HepG2 (cell line): ENCODE measurements around the gene SPOCD1. TPM values are rescaled to one million over a fixed set of nuclear protein-coding genes. Genes with fewer than 3 reads are reported as not detected.

Experiments
- ATAC-seq: fragments of 200-7000 bp; cut with Tn5 transposase; 3 replicates; pipeline ENCODE4 v1.9.1; 2020; ENCODE audit warnings: mild to moderate bottlenecking, moderate library complexity
- BruUV-seq: library from RNA; stranded (reverse); fragments of 400-500 nt; replicated peaks from 2 replicates; lab custom pipeline; 2021; lab: Mats Ljungman, UMichigan
- CTCF ChIA-PET: fragments of 300-600 bp; formaldehyde crosslinking; extraction: SDS; loops from one replicate; lab custom pipeline; 2021; ENCODE audit warnings: low total read pairs, inconsistent platforms, low intra/inter-chr PET ratio; lab: Yijun Ruan, JAX
- POLR2A ChIA-PET: fragments of 350-600 bp; sonication (Branson Sonifier 250); formaldehyde crosslinking; loops from one replicate; lab custom pipeline; 2020; ENCODE audit warnings: antibody characterized with exemption, inconsistent platforms; lab: Yijun Ruan, JAX
- DNase-seq: peaks from one replicate; pipeline ENCODE4 v3.0.0-alpha.2; 2015; ENCODE audit warnings: low spot score
- FAIRE-seq: peaks from 3 replicates; lab custom pipeline; 2011; peaks lifted over from hg19 to GRCh38; lab: Jason Lieb, UNC
- H2AFZ ChIP-seq: one replicate; pipeline ENCODE4 v1.6.1; 2011; ENCODE audit warnings: low read length, inconsistent platforms
- H3K27ac ChIP-seq: fragments of 300-600 bp; 3 replicates; pipeline ENCODE4 v1.8.0; 2011; ENCODE audit warnings: mixed run types, mild to moderate bottlenecking, mixed read lengths, low read length, inconsistent platforms; ENCODE audit not compliant: insufficient read depth; ENCODE audit errors: extremely low read length
- H3K27me3 ChIP-seq, 2 experiments: fragments of 200-600 bp in 1 of 2; 2 replicates in 1 of 2; 3 replicates in 1 of 2; pipeline versions ENCODE4 v1.6.0 to v1.8.0; 2011; ENCODE audit warnings: low read length in 2 of 2, mild to moderate bottlenecking in 2 of 2, moderate library complexity in 2 of 2, inconsistent platforms in 1 of 2; ENCODE audit not compliant: insufficient read depth in 2 of 2, control insufficient read depth in 1 of 2
- H3K36me3 ChIP-seq, 2 experiments: fragments of 200-600 bp in 1 of 2; replicated peaks in 1 of 2; 2 replicates in 1 of 2; 3 replicates in 1 of 2; pipeline versions ENCODE4 v1.5.1 to v1.8.0; 2011; ENCODE audit warnings: low read length in 2 of 2, inconsistent platforms in 1 of 2; ENCODE audit not compliant: insufficient read depth in 2 of 2, control insufficient read depth in 1 of 2
- H3K4me1 ChIP-seq: 2 replicates; pipeline ENCODE4 v1.5.1; 2012; ENCODE audit warnings: low read length, inconsistent platforms; ENCODE audit not compliant: insufficient read depth
- H3K4me2 ChIP-seq: 2 replicates; pipeline ENCODE4 v1.6.0; 2011; ENCODE audit warnings: low read depth, low read length, inconsistent platforms
- H3K4me3 ChIP-seq, 3 experiments: fragments of 200-600 bp in 1 of 3; sonication (generic), shearing (Covaris generic) in 1 of 3; replicated peaks in 1 of 3; 2 replicates each; pipeline ENCODE4 v1.5.1; 2011 to 2016; ENCODE audit warnings: low read length in 3 of 3, inconsistent platforms in 2 of 3, low read depth in 2 of 3, mild to moderate bottlenecking in 2 of 3, control low read depth in 1 of 3, mixed read lengths in 1 of 3; ENCODE audit not compliant: insufficient read depth in 1 of 3
- H3K79me2 ChIP-seq: one replicate; pipeline ENCODE4 v1.6.1; 2011; ENCODE audit warnings: low read length, inconsistent platforms; ENCODE audit not compliant: insufficient read depth
- H3K9ac ChIP-seq: 2 replicates; pipeline ENCODE4 v1.6.0; 2011; ENCODE audit warnings: mild to moderate bottlenecking, low read depth, low read length, inconsistent platforms; ENCODE audit not compliant: insufficient read depth
- H3K9me3 ChIP-seq: 2 replicates; pipeline ENCODE4 v1.5.1; 2012; ENCODE audit warnings: mild to moderate bottlenecking, low read length
- H4K20me1 ChIP-seq: 2 replicates; pipeline ENCODE4 v1.6.0; 2011; ENCODE audit warnings: inconsistent platforms, mild to moderate bottlenecking, low read length, moderate library complexity; ENCODE audit not compliant: insufficient read depth
- ATF7 ChIP-seq, 2 experiments: fragments of 450-650 bp in 1 of 2; sonication (generic) in 1 of 2; formaldehyde crosslinking in 1 of 2; IDR thresholded peaks; 2 replicates each; pipeline versions ENCODE4 v1.4.0 to v1.6.1; 2016 to 2020; ENCODE audit warnings: antibody characterized with exemption in 1 of 2, mild to moderate bottlenecking in 1 of 2, missing genetic modification reagents in 1 of 2
- KLF16 ChIP-seq, 2 experiments: sonication (generic) in 1 of 2; formaldehyde crosslinking in 1 of 2; IDR thresholded peaks; 2 replicates each; pipeline versions ENCODE4 v1.6.1 to v1.8.0; 2016 to 2023; ENCODE audit warnings: missing genetic modification reagents in 2 of 2, missing compliant biosample characterization in 1 of 2
- SMAD3 ChIP-seq: sonication (generic); formaldehyde crosslinking; IDR thresholded peaks from 2 replicates; pipeline ENCODE4 v1.4.0; 2020; ENCODE audit warnings: missing genetic modification reagents
- ZNF547 ChIP-seq: sonication (generic); formaldehyde crosslinking; IDR thresholded peaks from 2 replicates; pipeline ENCODE4 v1.5.1; 2020; ENCODE audit warnings: mild to moderate bottlenecking, missing genetic modification reagents
- WGBS: methylation state at CpG from one replicate; pipeline ENCODE4 v1.1.6; 2017; ENCODE audit warnings: low lambda C conversion rate; 5-methylcytosine and 5-hydroxymethylcytosine counted together
- in situ Hi-C: cut with HindIII; loops from 2 replicates; pipeline ENCODE4 v1.10.0; 2017; ENCODE audit warnings: low pct_unique_long_range_greater_than_20kb; ENCODE audit not compliant: extremely low pct_ligation_motif_present
- intact Hi-C: fragments of 100-400 bp; cut with micrococcal nuclease; formaldehyde crosslinking; loops from one replicate; pipeline ENCODE4 v1.10.0; 2022; ENCODE audit not compliant: unreplicated experiment
- polyA plus RNA-seq, 8 experiments: library from polyadenylated mRNA; depleted of rRNA in 3 of 8; stranded (reverse) in 7 of 8; unstranded in 1 of 8; fragments of >200 nt; fragmentation: Illumina TruSeq in 4 of 8; extraction: Trizol in 4 of 8; gene quantifications; 2 replicates each; pipeline versions ENCODE4 v1.2.1 to v1.2.3, GENCODE V29; 2011 to 2016; ENCODE audit warnings: low read depth in 4 of 8, missing spikeins in 1 of 8, mixed read lengths in 1 of 8; ENCODE audit not compliant: insufficient read depth in 1 of 8
- total RNA-seq, 5 experiments: library from RNA; depleted of rRNA; stranded (reverse); fragments of >200 nt; fragmentation: Illumina TruSeq; extraction: Trizol; gene quantifications; 2 replicates each; pipeline ENCODE4 v1.2.3, GENCODE V29; 2016; ENCODE audit warnings: low read depth in 1 of 5
- TF ChIP-seq, protein P1 (sequence below): IDR thresholded peaks from 2 replicates; pipeline ENCODE4 v1.4.0; 2020; ENCODE audit warnings: mild to moderate bottlenecking, missing genetic modification reagents

Gene SPOCD1
- total and polyA plus RNA-seq, 2 of the 13 experiments (the other 11 are each of a cell fraction or from before 2014, with no cell fraction given) = 0.24 to 0.29 TPM

DNA sequence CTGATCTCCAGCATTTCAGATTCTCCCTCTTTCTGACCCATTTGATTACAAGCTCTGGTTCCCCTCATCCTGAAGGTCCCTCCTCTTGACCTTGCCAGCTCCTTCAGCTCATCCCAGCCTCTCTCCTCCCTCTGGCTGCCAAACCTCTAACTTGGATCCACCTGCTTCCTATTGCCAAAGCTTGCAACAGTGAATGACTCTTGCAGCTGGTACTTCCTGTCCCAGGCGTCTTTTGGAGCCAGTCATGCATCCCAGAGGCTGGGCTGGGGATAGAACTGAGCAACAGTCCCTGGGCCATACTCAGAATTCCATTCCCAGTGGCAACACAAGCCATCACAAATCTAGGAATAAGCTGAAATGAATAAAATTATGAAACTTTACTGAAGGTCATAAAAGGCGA lies 27.7 kb upstream of the SPOCD1 start (continued):
- TF ChIP-seq, protein P1, sequence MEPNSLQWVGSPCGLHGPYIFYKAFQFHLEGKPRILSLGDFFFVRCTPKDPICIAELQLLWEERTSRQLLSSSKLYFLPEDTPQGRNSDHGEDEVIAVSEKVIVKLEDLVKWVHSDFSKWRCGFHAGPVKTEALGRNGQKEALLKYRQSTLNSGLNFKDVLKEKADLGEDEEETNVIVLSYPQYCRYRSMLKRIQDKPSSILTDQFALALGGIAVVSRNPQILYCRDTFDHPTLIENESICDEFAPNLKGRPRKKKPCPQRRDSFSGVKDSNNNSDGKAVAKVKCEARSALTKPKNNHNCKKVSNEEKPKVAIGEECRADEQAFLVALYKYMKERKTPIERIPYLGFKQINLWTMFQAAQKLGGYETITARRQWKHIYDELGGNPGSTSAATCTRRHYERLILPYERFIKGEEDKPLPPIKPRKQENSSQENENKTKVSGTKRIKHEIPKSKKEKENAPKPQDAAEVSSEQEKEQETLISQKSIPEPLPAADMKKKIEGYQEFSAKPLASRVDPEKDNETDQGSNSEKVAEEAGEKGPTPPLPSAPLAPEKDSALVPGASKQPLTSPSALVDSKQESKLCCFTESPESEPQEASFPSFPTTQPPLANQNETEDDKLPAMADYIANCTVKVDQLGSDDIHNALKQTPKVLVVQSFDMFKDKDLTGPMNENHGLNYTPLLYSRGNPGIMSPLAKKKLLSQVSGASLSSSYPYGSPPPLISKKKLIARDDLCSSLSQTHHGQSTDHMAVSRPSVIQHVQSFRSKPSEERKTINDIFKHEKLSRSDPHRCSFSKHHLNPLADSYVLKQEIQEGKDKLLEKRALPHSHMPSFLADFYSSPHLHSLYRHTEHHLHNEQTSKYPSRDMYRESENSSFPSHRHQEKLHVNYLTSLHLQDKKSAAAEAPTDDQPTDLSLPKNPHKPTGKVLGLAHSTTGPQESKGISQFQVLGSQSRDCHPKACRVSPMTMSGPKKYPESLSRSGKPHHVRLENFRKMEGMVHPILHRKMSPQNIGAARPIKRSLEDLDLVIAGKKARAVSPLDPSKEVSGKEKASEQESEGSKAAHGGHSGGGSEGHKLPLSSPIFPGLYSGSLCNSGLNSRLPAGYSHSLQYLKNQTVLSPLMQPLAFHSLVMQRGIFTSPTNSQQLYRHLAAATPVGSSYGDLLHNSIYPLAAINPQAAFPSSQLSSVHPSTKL = no peak
- TF ChIP-seq SMAD3 (CRISPR knock-in tag) (no peak), ZNF547 (CRISPR knock-in tag) (no peak)
- TF ChIP-seq, all 625 proteins: peak for 0

DNA sequence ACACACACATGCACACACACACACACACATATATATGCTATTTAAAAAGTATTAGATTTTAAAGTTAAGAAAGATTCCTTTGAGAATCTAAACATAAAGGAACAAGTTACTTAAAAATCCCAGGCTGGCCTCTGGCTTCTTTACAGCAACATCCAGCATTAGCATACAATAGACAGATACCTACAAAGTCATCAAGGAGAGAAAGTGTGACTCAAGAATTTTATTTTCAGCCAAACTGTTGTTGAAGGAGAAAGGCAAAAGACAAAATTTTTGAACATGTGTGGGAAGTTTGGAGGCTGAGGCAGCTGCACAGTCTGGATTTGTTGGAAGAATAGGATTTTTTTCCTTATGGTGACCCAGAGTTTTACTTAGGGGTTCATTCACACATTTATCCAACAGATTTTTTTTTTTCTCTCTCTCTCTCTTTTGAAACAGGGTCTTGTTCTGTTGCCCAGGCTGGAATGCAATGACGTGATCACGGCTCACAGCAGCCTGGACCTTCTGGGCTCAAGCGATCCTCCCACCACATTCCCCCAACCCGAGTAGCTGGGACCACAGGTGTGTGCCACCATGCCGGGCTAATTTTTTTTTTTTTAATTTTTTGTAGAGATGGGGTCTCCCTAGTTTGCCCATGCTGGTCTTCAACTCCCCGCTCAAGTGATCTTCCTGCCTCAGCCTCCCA lies 24.0 kb upstream of the SPOCD1 start:
- ChIA-PET CTCF (no interaction called here), POLR2A (no interaction called here)
- ATAC-seq (no peak), FAIRE-seq (no peak), DNase-seq (no peak)
- WGBS = 30% methylated on average over 6 of the region's 6 CpGs
- in situ Hi-C loops = no loop called here
- Histone ChIP-seq H3K9ac (no peak overlapping the region), H2AFZ (no peak overlapping the region), H3K4me2 (no peak overlapping the region), H4K20me1 (no peaks in the 10 kb centered on the region), H3K79me2 (no peaks in the 10 kb centered on the region), H3K4me1 (no peaks in the 10 kb centered on the region), H3K27me3 (peaks cover 0 to 4% of the 10 kb centered on the region in 2 experiments; a peak in 3 of 5 replicates), H3K4me3 (no peak overlapping the region), H3K9me3 (no peaks in the 10 kb centered on the region), H3K27ac (no peak overlapping the region), H3K36me3 (no peaks in the 10 kb centered on the region)
- BruUV-seq = no TSS peak
- intact Hi-C loops = no loop called here
- TF ChIP-seq ATF7 (IDR thresholded peaks at IDR 0.05) = peak; percentile 20; the same call in 1 of the 2 replicates
- TF ChIP-seq ATF7 (CRISPR knock-in tag; IDR thresholded peaks at IDR 0.05) = no peak
- no peak for TF ChIP-seq KLF16 (CRISPR knock-in tag; IDR thresholded peaks at IDR 0.05)
